ENCODE results near the gene EPB42. TPM values are rescaled to one million over a fixed set of nuclear protein-coding genes. Genes with fewer than 3 reads are reported as not detected.
A peak's percentile ranks its signal among the peaks of the same experiment; 100 is the strongest.

EPB42 gene
- total RNA-seq (under 1 TPM in 6 of 10 donors, not detected in 4; 0.12 to 0.26 (median 0.16) TPM), polyA plus RNA-seq (under 1 TPM in 1 of 2 donors, not detected in 1; 0.03 TPM)
- long read RNA-seq, donor 1: 0 reads
- long read RNA-seq, donor 2, partial matches to known transcripts: 1 of 1 reads
- long read RNA-seq, donor 2, other reads (novel, unspliced or antisense): 0 of 1 reads
- long read RNA-seq, donor 3: 0 reads

DNA sequence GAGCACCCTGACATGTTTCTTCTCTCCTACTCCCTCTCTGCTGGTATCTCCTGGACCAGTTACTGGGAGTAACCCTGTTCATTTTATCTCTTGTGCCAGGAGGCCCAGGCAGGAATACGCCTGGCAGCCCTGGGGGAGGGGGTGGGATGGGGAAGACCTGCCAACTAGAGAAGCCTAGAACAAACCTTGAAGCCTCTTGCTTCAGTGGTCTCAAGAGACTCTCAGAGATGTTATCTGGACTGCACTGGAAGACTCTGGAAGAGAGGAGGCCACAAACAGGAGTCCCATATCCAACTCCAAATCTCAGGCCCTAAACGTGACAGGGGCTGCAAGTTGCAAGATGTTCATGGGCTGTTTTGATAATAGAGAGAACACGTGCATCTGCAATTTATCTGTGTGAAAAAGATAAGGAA is at the start of gene EPB42:
Gene EPB42 (minus strand): TSS at position 28 of the 413 bp plus-strand sequence. CDS start 193 bp downstream, outside the sequence.
- no peak within 1 kb of the TSS for H3K27ac ChIP-seq
- intact Hi-C loops (cut with DNase I): no loop called here
- no peaks in the 10 kb centered on the region for H3K9me3 ChIP-seq
- H3K27me3 ChIP-seq: peaks cover 0 to 4% (median 0%) of the 10 kb centered on the region in 7 donors
- WGBS, 2 donors: 51 to 56% methylated on average over 3 of the region's 3 CpGs
- no peak within 1 kb of the TSS for H3K4me3 ChIP-seq
- H3K4me1 ChIP-seq: no peaks in the 10 kb centered on the region
- H3K36me3 ChIP-seq: no peaks in the 10 kb centered on the region
- TF ChIP-seq, protein P1, sequence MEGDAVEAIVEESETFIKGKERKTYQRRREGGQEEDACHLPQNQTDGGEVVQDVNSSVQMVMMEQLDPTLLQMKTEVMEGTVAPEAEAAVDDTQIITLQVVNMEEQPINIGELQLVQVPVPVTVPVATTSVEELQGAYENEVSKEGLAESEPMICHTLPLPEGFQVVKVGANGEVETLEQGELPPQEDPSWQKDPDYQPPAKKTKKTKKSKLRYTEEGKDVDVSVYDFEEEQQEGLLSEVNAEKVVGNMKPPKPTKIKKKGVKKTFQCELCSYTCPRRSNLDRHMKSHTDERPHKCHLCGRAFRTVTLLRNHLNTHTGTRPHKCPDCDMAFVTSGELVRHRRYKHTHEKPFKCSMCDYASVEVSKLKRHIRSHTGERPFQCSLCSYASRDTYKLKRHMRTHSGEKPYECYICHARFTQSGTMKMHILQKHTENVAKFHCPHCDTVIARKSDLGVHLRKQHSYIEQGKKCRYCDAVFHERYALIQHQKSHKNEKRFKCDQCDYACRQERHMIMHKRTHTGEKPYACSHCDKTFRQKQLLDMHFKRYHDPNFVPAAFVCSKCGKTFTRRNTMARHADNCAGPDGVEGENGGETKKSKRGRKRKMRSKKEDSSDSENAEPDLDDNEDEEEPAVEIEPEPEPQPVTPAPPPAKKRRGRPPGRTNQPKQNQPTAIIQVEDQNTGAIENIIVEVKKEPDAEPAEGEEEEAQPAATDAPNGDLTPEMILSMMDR (IDR thresholded peaks at IDR 0.05): no peak
- ATAC-seq (peak in 2 of 8 donors; percentile 27 to 63), DNase-seq (no peak)

DNA sequence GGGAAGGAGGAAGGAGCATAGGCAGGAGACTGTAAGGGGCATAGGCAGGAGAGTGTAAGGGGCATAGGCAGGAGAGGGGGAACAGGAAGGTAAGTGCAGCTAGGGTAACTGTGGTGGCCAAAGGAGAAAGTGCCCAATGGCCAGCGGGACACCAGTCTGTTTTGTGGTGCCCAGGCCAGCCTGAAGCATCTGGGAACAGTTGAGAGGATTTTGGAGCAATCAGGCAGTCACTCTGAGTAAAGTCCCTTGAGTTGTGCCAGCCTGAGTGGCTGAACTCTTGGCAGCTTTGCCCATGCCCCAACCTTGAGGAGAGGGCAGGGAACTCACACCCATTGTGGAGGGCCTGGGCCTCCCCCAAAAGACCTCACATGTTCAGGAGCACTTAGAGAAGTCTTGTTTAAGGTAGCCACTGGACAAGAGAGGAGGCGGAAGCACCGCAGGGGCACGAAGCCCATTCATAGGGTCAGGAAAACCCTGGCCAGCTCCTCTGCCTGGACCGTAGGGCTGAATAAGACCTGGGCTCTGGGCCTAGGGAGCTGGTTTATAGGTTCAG is 49.4 kb upstream of the EPB42 start:
- Histone ChIP-seq H3K27me3 (peaks cover 0 to 20% (median 4%) of the 10 kb centered on the region in 7 donors), H3K36me3 (no peaks in the 10 kb centered on the region), H3K4me1 (peaks cover 0 to 7% (median 0%) of the 10 kb centered on the region in 9 donors), H3K4me3 (no peak overlapping the region), H3K27ac (peak overlapping the region in 2 of 10 donors; percentile 15 to 62), H3K9me3 (peaks cover 0 to 14% (median 0%) of the 10 kb centered on the region in 11 donors)
- ATAC-seq (no peak), DNase-seq (no peak)
- 83 to 84% methylated on average over 5 of the region's 5 CpGs for WGBS, 2 donors
- TF ChIP-seq, protein P1 (IDR thresholded peaks at IDR 0.05): no peak
- intact Hi-C loops (cut with DNase I): loop anchor here in 1 of 10 donors (5.0 kb wide), 1 partner anchor 38 kb away; no protein-coding TSS in a partner anchor

DNA sequence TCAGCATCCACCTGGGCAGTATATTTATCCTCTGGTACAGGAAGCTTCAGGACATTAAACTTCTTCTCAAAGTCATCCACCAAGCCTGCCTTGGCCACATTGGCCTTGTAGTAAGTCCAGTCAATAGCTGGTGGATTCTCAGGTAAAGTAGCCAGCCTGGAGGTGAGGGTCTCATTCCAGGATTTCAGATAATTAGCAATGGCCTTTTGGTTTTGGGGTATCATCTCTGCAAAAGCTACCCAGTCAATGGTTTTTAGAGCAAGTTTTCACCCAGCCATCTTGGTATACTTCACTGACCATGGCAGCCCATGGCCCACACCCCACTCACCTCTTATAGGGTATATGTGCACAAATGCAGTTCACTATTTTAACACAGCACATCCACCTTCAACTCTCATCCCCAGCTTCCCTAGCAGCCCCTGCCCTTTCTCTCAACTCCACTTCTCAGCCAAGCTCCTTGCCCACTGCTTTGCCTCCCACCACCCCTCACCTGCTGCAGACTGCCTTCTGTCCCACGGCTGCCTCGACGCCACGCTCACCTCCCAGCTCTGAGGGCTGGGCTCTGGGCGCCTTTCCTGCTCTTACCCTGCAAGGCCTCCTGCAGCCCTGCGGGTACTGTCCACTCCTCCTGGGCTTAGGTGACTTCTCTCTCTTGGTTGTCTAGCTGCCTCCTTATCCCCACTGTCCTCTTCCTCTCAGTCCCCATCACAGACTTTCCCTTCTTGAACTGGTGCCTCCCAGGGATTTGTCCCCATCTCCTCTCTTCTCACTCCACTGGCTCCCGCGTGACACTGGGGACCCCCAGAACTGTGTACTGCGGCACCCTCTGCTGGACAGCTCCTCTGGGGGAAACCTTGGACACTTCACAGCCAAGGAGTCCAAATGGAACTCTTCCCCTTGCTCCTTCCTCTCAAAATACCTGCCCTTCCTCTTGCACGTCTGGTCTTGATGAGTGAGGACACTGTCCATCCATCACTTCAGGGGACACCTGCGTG is 47.6 kb upstream of the EPB42 start:
- DNase-seq (no peak), ATAC-seq (peak in 2 of 8 donors; percentile 42 to 63)
- peaks cover 0 to 3% (median 0%) of the 10 kb centered on the region in 9 donors for H3K4me1 ChIP-seq
- H3K9me3 ChIP-seq: peaks cover 0 to 14% (median 0%) of the 10 kb centered on the region in 11 donors
- TF ChIP-seq, protein P1 (IDR thresholded peaks at IDR 0.05): peak in 5 of 9 donors; percentile 14 to 32 (median 22)
- H3K27ac ChIP-seq: no peak overlapping the region
- H3K36me3 ChIP-seq: no peaks in the 10 kb centered on the region
- intact Hi-C loops (cut with DNase I): no loop called here
- H3K4me3 ChIP-seq: no peak overlapping the region
- H3K27me3 ChIP-seq: peaks cover 0 to 17% (median 4%) of the 10 kb centered on the region in 7 donors
- 49 to 55% methylated on average over 11 of the region's 11 CpGs for WGBS, 2 donors

DNA sequence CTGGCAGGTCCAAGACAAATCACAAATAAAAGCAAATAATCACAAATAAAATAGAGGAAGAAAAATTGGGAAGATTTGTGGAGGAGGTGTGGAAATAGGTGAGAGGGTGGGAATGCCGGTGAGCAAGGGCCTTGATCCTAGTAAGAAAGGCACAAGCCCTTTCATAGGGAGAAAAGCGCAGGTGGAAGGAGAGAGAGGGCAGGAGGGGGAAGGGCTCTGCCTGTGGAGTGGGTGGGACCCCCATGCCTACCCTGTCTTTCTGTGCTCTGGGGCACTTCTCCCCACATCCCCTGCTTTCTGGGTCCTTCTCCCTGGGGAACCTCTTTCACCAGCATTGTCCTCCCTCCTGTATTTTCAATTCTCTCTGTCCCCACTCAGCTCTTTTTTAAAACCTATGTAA is 46.6 kb upstream of the EPB42 start:
- Histone ChIP-seq H3K27me3 (peaks cover 0 to 17% (median 4%) of the 10 kb centered on the region in 7 donors), H3K9me3 (peaks cover 0 to 9% (median 0%) of the 10 kb centered on the region in 11 donors), H3K36me3 (no peaks in the 10 kb centered on the region), H3K27ac (no peak overlapping the region), H3K4me3 (no peak overlapping the region), H3K4me1 (no peaks in the 10 kb centered on the region)
- TF ChIP-seq, protein P1 (IDR thresholded peaks at IDR 0.05): no peak
- 92 to 95% methylated on average over 2 of the region's 2 CpGs for WGBS, 2 donors
- ATAC-seq (no peak), DNase-seq (no peak)
- intact Hi-C loops (cut with DNase I): no loop called here
